B cell (primary cell): ENCODE measurements around the gene POMT2. TPM values are rescaled to one million over a fixed set of nuclear protein-coding genes. Genes with fewer than 3 reads are reported as not detected.

Experiments
- ATAC-seq: fragments of 200-7000 bp; cut with Tn5 transposase; one replicate; pipeline ENCODE4 v1.10.0; 2021; ENCODE audit warnings: low read depth, mild to moderate bottlenecking, moderate number of reproducible peaks, moderate library complexity
- CTCF ChIA-PET: fragments of 350-600 bp; sonication (Branson Sonifier 250); formaldehyde crosslinking; loops from one replicate; lab custom pipeline; 2021; ENCODE audit warnings: antibody characterized with exemption, inconsistent platforms; lab: Charles Lee
- POLR2A ChIA-PET: fragments of 350-600 bp; sonication (Branson Sonifier 250); formaldehyde crosslinking; loops from one replicate; lab custom pipeline; 2021; ENCODE audit warnings: antibody characterized with exemption; lab: Charles Lee
- DNase-seq: peaks from one replicate; pipeline ENCODE4 v3.0.0; 2013
- H2AFZ ChIP-seq: 2 replicates; pipeline ENCODE4 v1.6.1; 2012; ENCODE audit warnings: mild to moderate bottlenecking, low read depth, low read length; ENCODE audit not compliant: insufficient read depth, poor library complexity, severe bottlenecking
- H3K27ac ChIP-seq, 2 donors: 1 replicate in 1 of 2; 2 replicates in 1 of 2; pipeline ENCODE4 v1.5.1; 2012 to 2013; ENCODE audit warnings: low read length in 2 of 2, mild to moderate bottlenecking in 2 of 2, moderate library complexity in 1 of 2
- H3K27me3 ChIP-seq, 4 experiments: fragments of 200-600 bp in 1 of 4; sonication (generic) in 1 of 4; replicated peaks in 1 of 4; 1 replicate in 2 of 4; 2 replicates in 2 of 4; pipeline versions ENCODE4 v1.6.1 to v1.7.0; 2013 to 2016; ENCODE audit warnings: low read length in 3 of 4, mild to moderate bottlenecking in 2 of 4, mixed read lengths in 1 of 4, moderate library complexity in 1 of 4; ENCODE audit not compliant: insufficient read depth in 4 of 4, control insufficient read depth in 3 of 4; ENCODE audit errors: control extremely low read depth in 1 of 4
- H3K36me3 ChIP-seq, 2 experiments: replicated peaks in 1 of 2; 1 replicate in 1 of 2; 2 replicates in 1 of 2; pipeline versions ENCODE4 v1.6.1 to v1.7.1; 2013; ENCODE audit warnings: low read length in 1 of 2; ENCODE audit not compliant: insufficient read depth in 2 of 2, control insufficient read depth in 1 of 2; ENCODE audit errors: control extremely low read depth in 1 of 2, extremely low read depth in 1 of 2
- H3K4me1 ChIP-seq, 2 donors: fragments of 200-600 bp in 1 of 2; sonication (generic) in 1 of 2; 1 replicate in 1 of 2; 2 replicates in 1 of 2; pipeline versions ENCODE4 v1.5.1 to v1.6.1; 2013 to 2017; ENCODE audit warnings: low read length in 2 of 2; ENCODE audit not compliant: control insufficient read depth in 2 of 2, insufficient read depth in 2 of 2
- H3K4me2 ChIP-seq: replicated peaks from 2 replicates; pipeline ENCODE3; 2012; ENCODE audit warnings: mild to moderate bottlenecking, low read depth, low read length; ENCODE audit not compliant: poor library complexity, severe bottlenecking
- H3K4me3 ChIP-seq, 5 experiments: fragments of 200-600 bp in 1 of 5; sonication (generic) in 1 of 5; 1 replicate in 3 of 5; 2 replicates in 2 of 5; pipeline versions ENCODE4 v1.5.1 to v1.7.0; 2011 to 2016; ENCODE audit warnings: low read length in 4 of 5, mild to moderate bottlenecking in 4 of 5, low read depth in 2 of 5, control low read depth in 1 of 5, moderate library complexity in 1 of 5; ENCODE audit not compliant: insufficient read depth in 1 of 5; ENCODE audit errors: control extremely low read depth in 1 of 5, extremely low read depth in 1 of 5
- H3K79me2 ChIP-seq: fragments of 200-600 bp; sonication (generic); one replicate; pipeline ENCODE4 v1.6.0; 2016; ENCODE audit warnings: low read length; ENCODE audit not compliant: control insufficient read depth, insufficient read depth
- H3K9ac ChIP-seq: fragments of 200-600 bp; sonication (generic); 2 replicates; pipeline ENCODE4 v1.6.1; 2017; ENCODE audit warnings: mild to moderate bottlenecking, low read length, moderate library complexity
- H3K9me3 ChIP-seq, 3 donors: one replicate each; pipeline versions ENCODE4 v1.6.1 to v1.7.1; 2013; ENCODE audit warnings: low read length in 2 of 3; ENCODE audit not compliant: control insufficient read depth in 2 of 3, insufficient read depth in 1 of 3; ENCODE audit errors: control extremely low read depth in 1 of 3
- H4K20me1 ChIP-seq: 2 replicates; pipeline ENCODE4 v1.6.0; 2012; ENCODE audit warnings: mild to moderate bottlenecking, low read length; ENCODE audit not compliant: insufficient read depth, control insufficient read depth, poor library complexity, severe bottlenecking
- H3K27ac Mint-ChIP-seq: one replicate; pipeline ENCODE4 v1.8.0; 2021; ENCODE audit warnings: mixed read lengths
- H3K27me3 Mint-ChIP-seq: one replicate; pipeline ENCODE4 v1.8.0; 2021; ENCODE audit warnings: mixed read lengths
- H3K4me1 Mint-ChIP-seq: one replicate; pipeline ENCODE4 v1.8.0; 2021; ENCODE audit warnings: mixed read lengths
- H3K4me3 Mint-ChIP-seq: one replicate; pipeline ENCODE4 v1.8.0; 2021; ENCODE audit warnings: mixed read lengths
- H3K9me3 Mint-ChIP-seq: one replicate; pipeline ENCODE4 v1.8.0; 2022; ENCODE audit warnings: mixed read lengths; ENCODE audit not compliant: insufficient read depth
- EZH2 ChIP-seq: IDR thresholded peaks from 2 replicates; pipeline ENCODE4 v1.6.1; 2012; ENCODE audit warnings: borderline replicate concordance, low read depth, mild to moderate bottlenecking, moderate library complexity, low read length; ENCODE audit not compliant: insufficient read depth, poor library complexity, severe bottlenecking
- WGBS: methylation state at CpG from one replicate; pipeline ENCODE4 v1.1.5; 2013; ENCODE audit warnings: missing lambda C conversion rate; ENCODE audit not compliant: insufficient coverage; 5-methylcytosine and 5-hydroxymethylcytosine counted together
- intact Hi-C: fragments of 100-400 bp; cut with micrococcal nuclease; formaldehyde crosslinking; loops from one replicate; pipeline ENCODE4 v1.10.0; 2022
- polyA plus RNA-seq: library from polyadenylated mRNA; depleted of rRNA; stranded (reverse); fragments of >200 nt; gene quantifications from 2 replicates; pipeline ENCODE4 v1.2.3, GENCODE V29; 2012
- total RNA-seq, 2 donors: library from RNA; stranded (reverse); fragments of 120-200 nt in 1 of 2; gene quantifications; 1 replicate in 1 of 2; 2 replicates in 1 of 2; pipeline versions ENCODE4 v1.2.3 to v1.2.4, GENCODE V29; 2013 to 2022
- TF ChIP-seq, protein P1 (sequence below): fragments of 200-600 bp; IDR thresholded peaks from one replicate; pipeline ENCODE4 v1.8.0; 2022; ENCODE audit warnings: antibody characterized with exemption, mild to moderate bottlenecking

The POMT2 gene
- total and polyA plus RNA-seq, 2 donors (not counting 1 experiment from before 2014, with no cell fraction given) = 14.3 to 36.6 TPM

GRCh38 chr14:77305696-77306095 lies 15.0 kb downstream of the POMT2 start:
- Mint-ChIP-seq H3K4me1 (peaks cover 14% of the 10 kb centered on the region), H3K27ac (no peak overlapping the region), H3K9me3 (no peaks in the 10 kb centered on the region), H3K27me3 (no peaks in the 10 kb centered on the region), H3K4me3 (no peak overlapping the region)
- TF ChIP-seq, protein P1, sequence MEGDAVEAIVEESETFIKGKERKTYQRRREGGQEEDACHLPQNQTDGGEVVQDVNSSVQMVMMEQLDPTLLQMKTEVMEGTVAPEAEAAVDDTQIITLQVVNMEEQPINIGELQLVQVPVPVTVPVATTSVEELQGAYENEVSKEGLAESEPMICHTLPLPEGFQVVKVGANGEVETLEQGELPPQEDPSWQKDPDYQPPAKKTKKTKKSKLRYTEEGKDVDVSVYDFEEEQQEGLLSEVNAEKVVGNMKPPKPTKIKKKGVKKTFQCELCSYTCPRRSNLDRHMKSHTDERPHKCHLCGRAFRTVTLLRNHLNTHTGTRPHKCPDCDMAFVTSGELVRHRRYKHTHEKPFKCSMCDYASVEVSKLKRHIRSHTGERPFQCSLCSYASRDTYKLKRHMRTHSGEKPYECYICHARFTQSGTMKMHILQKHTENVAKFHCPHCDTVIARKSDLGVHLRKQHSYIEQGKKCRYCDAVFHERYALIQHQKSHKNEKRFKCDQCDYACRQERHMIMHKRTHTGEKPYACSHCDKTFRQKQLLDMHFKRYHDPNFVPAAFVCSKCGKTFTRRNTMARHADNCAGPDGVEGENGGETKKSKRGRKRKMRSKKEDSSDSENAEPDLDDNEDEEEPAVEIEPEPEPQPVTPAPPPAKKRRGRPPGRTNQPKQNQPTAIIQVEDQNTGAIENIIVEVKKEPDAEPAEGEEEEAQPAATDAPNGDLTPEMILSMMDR = no peak
- no peak for TF ChIP-seq EZH2
- H3K9me3 ChIP-seq = no peaks in the 10 kb centered on the region
- POLR2A ChIA-PET = no interaction called here
- no peaks in the 10 kb centered on the region for H3K27me3 ChIP-seq
- peaks cover 7 to 21% of the 10 kb centered on the region in 2 donors for H3K4me1 ChIP-seq
- CTCF ChIA-PET = interaction anchor here (2.7 kb wide), 1 partner anchor 10 kb away, joined by 19 read pairs; no protein-coding TSS in a partner anchor
- H3K4me2 ChIP-seq = no peak overlapping the region
- H2AFZ ChIP-seq = no peak overlapping the region
- no peak overlapping the region for H3K4me3 ChIP-seq
- H3K79me2 ChIP-seq = no peaks in the 10 kb centered on the region
- DNase-seq (no peak), ATAC-seq (no peak)
- WGBS = 98% methylated on average over 4 of the region's 4 CpGs
- H4K20me1 ChIP-seq = no peaks in the 10 kb centered on the region
- H3K27ac ChIP-seq = no peak overlapping the region
- peaks cover 0 to 3% of the 10 kb centered on the region in 2 experiments for H3K36me3 ChIP-seq
- no peak overlapping the region for H3K9ac ChIP-seq
- intact Hi-C loops = no loop called here

GRCh38 chr14:77303417-77304156 lies 17.1 kb downstream of the POMT2 start:
- H2AFZ ChIP-seq = no peak overlapping the region
- H3K4me1 ChIP-seq = peaks cover 0 to 7% of the 10 kb centered on the region in 2 donors
- H3K27ac ChIP-seq = no peak overlapping the region
- WGBS = 97% methylated on average over 2 of the region's 4 CpGs
- no peak overlapping the region for H3K4me2 ChIP-seq
- H3K4me1 Mint-ChIP-seq = peaks cover 6% of the 10 kb centered on the region
- H3K9me3 ChIP-seq = no peaks in the 10 kb centered on the region
- no peaks in the 10 kb centered on the region for H4K20me1 ChIP-seq
- no peak overlapping the region for H3K4me3 Mint-ChIP-seq
- CTCF ChIA-PET = interaction anchor here (0.6 to 7.4 kb wide), 7 partner anchors 11 to 429 kb away, joined by 3 to 122 read pairs (median 6); no protein-coding TSS in a partner anchor
- intact Hi-C loops = no loop called here
- ATAC-seq = no peak
- no peaks in the 10 kb centered on the region for H3K27me3 ChIP-seq
- POLR2A ChIA-PET = no interaction called here
- H3K27ac Mint-ChIP-seq = no peak overlapping the region
- no peak for DNase-seq
- H3K36me3 ChIP-seq = peaks cover 0 to 6% of the 10 kb centered on the region in 2 experiments
- TF ChIP-seq EZH2 = no peak
- TF ChIP-seq, protein P1 = no peak
- H3K9me3 Mint-ChIP-seq = no peaks in the 10 kb centered on the region
- H3K4me3 ChIP-seq = no peak overlapping the region
- no peaks in the 10 kb centered on the region for H3K79me2 ChIP-seq
- no peaks in the 10 kb centered on the region for H3K27me3 Mint-ChIP-seq
- no peak overlapping the region for H3K9ac ChIP-seq
